ENCODE data around the gene DIRAS2. TPM values are rescaled to one million over a fixed set of nuclear protein-coding genes. Genes with fewer than 3 reads are reported as not detected.

DIRAS2 gene
- total RNA-seq, 1 donor from 2014 or later = not detected

DNA sequence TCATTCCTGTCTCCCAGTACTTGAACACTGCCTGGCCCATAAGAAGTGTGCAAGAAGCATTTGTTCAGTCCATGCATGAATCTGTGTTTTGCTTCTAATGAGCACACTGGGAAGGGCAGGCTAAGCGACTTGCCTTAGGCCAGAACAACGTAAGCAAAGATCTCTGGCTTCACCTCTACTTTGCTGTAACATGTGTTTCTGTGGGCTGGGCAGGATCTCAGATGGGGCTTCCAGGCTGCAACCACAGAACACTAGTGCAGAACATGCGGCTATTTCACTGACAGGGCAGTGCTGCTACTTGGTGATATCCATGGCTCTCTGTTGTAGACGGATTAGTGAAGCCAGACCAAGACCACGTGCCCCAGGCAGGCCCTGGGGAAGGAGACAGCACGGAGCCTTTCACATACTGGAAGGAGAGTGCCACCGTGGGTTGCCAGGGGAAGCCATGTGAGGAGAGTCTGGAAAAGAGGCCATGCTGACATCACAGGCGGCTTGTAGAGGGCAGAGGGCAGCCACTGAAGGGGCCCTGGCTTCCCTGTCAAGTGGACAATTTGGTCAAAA, 9.9 kb downstream of the DIRAS2 start:
- TF ChIP-seq, protein P1, sequence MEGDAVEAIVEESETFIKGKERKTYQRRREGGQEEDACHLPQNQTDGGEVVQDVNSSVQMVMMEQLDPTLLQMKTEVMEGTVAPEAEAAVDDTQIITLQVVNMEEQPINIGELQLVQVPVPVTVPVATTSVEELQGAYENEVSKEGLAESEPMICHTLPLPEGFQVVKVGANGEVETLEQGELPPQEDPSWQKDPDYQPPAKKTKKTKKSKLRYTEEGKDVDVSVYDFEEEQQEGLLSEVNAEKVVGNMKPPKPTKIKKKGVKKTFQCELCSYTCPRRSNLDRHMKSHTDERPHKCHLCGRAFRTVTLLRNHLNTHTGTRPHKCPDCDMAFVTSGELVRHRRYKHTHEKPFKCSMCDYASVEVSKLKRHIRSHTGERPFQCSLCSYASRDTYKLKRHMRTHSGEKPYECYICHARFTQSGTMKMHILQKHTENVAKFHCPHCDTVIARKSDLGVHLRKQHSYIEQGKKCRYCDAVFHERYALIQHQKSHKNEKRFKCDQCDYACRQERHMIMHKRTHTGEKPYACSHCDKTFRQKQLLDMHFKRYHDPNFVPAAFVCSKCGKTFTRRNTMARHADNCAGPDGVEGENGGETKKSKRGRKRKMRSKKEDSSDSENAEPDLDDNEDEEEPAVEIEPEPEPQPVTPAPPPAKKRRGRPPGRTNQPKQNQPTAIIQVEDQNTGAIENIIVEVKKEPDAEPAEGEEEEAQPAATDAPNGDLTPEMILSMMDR (IDR thresholded peaks at IDR 0.05) = no peak
- Histone ChIP-seq H3K4me1 (no peaks in the 10 kb centered on the region), H3K9me3 (no peaks in the 10 kb centered on the region), H3K36me3 (no peaks in the 10 kb centered on the region), H3K4me3 (no peak overlapping the region), H3K27me3 (no peaks in the 10 kb centered on the region), H3K27ac (no peak overlapping the region)
- intact Hi-C loops (cut with DNase I) = no loop called here
- DNase-seq (ENCODE audit: low spot score in 2 of 2) = no peak

DNA sequence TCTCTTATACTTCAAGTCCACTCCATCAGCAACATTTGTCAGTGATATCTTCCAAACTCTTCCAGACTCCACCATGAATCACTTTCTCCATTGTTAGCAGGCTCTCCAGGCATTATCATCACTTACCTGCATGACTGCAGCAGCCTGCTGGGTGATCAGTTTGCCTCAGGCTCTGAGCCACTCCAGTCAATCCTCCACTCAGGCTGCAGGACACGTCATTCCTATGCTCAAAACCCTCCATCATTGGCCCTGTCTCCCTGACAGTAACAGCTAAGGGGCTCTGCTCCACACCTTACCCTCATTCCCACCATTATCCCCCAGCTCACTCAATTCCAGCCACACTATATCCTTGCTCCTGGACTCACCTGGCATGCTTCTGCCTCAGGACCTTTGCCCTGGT, 10.7 kb downstream of the DIRAS2 start:
- Histone ChIP-seq H3K4me3 (no peak overlapping the region), H3K36me3 (no peaks in the 10 kb centered on the region), H3K27me3 (no peaks in the 10 kb centered on the region), H3K27ac (no peak overlapping the region), H3K9me3 (no peaks in the 10 kb centered on the region), H3K4me1 (no peaks in the 10 kb centered on the region)
- TF ChIP-seq, protein P1 (IDR thresholded peaks at IDR 0.05) = no peak
- DNase-seq (ENCODE audit: low spot score in 2 of 2) = no peak
- intact Hi-C loops (cut with DNase I) = no loop called here

DNA sequence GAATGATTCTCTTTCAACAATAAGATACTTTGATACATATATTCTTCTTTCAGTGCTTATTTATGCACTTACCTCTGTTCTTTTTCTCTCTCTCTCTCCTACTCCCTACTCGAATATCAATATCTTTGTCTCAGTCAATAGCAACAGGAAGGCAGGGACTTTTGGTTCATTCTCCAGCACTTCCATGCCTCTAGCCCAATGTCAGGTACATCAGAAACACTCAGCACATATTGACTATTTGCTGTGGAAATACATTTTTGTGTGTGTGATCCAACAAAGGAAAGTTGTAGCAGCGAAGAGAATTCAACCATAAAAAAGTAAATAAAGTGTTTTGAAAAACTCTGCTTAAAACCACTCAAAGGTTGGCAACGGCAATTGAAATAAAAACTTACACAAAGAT, 12.6 kb downstream of the DIRAS2 start:
- Histone ChIP-seq H3K27me3 (no peaks in the 10 kb centered on the region), H3K4me3 (no peak overlapping the region), H3K4me1 (no peaks in the 10 kb centered on the region), H3K36me3 (no peaks in the 10 kb centered on the region), H3K27ac (no peak overlapping the region), H3K9me3 (no peaks in the 10 kb centered on the region)
- no peak for DNase-seq (ENCODE audit: low spot score in 2 of 2)
- intact Hi-C loops (cut with DNase I) = no loop called here
- TF ChIP-seq, protein P1 (IDR thresholded peaks at IDR 0.05) = no peak

DNA sequence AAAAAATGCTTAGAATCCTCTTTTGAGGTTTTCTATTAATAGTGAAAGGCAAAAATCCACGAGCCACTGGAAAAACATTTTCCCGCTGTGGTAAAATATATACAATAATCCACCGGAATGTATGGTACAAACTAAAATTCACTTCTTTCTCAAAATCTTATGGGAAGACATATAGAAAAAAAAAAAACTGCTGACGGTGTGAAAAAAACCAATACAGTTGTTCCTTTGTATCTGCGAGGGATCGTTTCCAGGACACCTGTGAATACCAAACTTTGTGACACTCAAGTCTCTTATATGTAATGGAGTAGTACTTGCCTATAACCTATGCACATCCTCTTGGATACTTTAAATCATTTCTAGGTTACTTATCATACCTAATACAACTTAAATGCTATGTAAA, 13.3 kb downstream of the DIRAS2 start:
- no peak for DNase-seq (ENCODE audit: low spot score in 2 of 2)
- Histone ChIP-seq H3K27ac (no peak overlapping the region), H3K4me1 (no peaks in the 10 kb centered on the region), H3K4me3 (no peak overlapping the region), H3K27me3 (no peaks in the 10 kb centered on the region), H3K9me3 (no peaks in the 10 kb centered on the region), H3K36me3 (no peaks in the 10 kb centered on the region)
- TF ChIP-seq, protein P1 (IDR thresholded peaks at IDR 0.05) = no peak
- intact Hi-C loops (cut with DNase I) = no loop called here

DNA sequence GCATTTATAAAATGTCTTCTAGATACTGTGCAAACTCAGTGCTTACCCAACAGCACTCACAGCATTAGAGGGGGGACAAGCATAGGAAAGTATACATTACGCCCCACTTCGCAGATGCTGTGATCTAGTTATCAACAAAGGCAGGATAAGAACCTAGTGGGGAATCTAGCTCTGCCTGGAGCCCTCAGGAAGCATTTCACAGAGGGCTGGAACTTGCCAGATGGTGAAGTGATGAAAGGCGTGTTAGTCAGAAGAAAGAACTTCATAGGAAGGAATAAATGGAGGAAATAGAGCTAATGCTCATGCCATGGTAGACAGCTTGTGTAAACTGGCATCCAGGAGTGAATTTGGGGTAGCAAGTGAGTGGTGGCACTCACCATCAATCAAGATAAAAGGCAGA, 25.8 kb downstream of the DIRAS2 start:
- TF ChIP-seq, protein P1 (IDR thresholded peaks at IDR 0.05) = no peak
- Histone ChIP-seq H3K9me3 (no peaks in the 10 kb centered on the region), H3K27me3 (no peaks in the 10 kb centered on the region), H3K4me1 (no peaks in the 10 kb centered on the region), H3K27ac (no peak overlapping the region), H3K36me3 (no peaks in the 10 kb centered on the region), H3K4me3 (no peak overlapping the region)
- DNase-seq (ENCODE audit: low spot score in 2 of 2) = no peak
- intact Hi-C loops (cut with DNase I) = no loop called here

DNA sequence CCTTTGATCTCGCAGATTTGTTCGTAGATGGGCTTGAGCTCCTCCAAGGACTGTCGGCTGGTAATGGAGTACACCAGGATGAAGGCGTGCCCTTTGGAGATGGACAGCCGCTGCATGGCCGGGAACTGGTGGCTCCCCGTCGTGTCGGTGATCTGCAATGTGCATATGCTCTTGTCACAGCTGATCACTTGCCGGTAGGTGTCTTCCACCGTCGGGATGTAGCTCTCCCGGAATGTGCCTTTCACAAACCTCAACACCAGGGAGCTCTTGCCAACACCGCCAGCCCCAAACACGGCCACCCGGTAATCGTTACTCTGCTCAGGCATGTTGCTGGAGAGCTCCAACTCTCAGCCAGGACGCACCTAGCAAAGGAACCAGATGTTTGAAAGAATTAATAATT, 29.1 kb downstream of the DIRAS2 start:
- TF ChIP-seq, protein P1 (IDR thresholded peaks at IDR 0.05) = no peak
- no peaks in the 10 kb centered on the region for H3K36me3 ChIP-seq
- intact Hi-C loops (cut with DNase I) = no loop called here
- no peak overlapping the region for H3K27ac ChIP-seq
- H3K4me3 ChIP-seq = no peak overlapping the region
- H3K9me3 ChIP-seq = no peaks in the 10 kb centered on the region
- no peaks in the 10 kb centered on the region for H3K4me1 ChIP-seq
- DNase-seq (ENCODE audit: low spot score in 2 of 2) = no peak
- H3K27me3 ChIP-seq = no peaks in the 10 kb centered on the region

All from ascending aorta (tissue), 2 donors.